K562 (cell line): ENCODE results near the gene BLTP3A. TPM values are rescaled to one million over a fixed set of nuclear protein-coding genes. Genes with fewer than 3 reads are reported as not detected.

ENCODE experiments used
- ATAC-seq: fragments of 200-7000 bp; cut with Tn5 transposase; 3 replicates; pipeline ENCODE4 v1.9.1; 2020; ENCODE audit warnings: moderate library complexity
- BruUV-seq: library from RNA; stranded (reverse); fragments of 400-500 nt; replicated peaks from 2 replicates; lab custom pipeline; 2021; lab: Mats Ljungman, UMichigan
- CTCF ChIA-PET: fragments of 300-600 bp; formaldehyde crosslinking; extraction: SDS; loops from one replicate; lab custom pipeline; 2021; ENCODE audit warnings: low intra/inter-chr PET ratio; lab: Yijun Ruan, JAX
- POLR2A ChIA-PET: fragments of 300-600, 350-650 bp; sonication (Branson Sonifier 250); formaldehyde crosslinking; extraction: SDS; loops from one replicate; lab custom pipeline; 2021; ENCODE audit warnings: antibody characterized with exemption, inconsistent platforms; lab: Yijun Ruan, JAX
- DNase-seq, 4 experiments: peaks; one replicate each; pipeline versions ENCODE4 v3.0.0 to v3.0.0-alpha.2; 2011 to 2018; ENCODE audit warnings: low spot score in 3 of 4, mixed read lengths in 3 of 4; ENCODE audit errors: extremely low read depth in 1 of 4
- FAIRE-seq: peaks from 2 replicates; lab custom pipeline; 2011; peaks lifted over from hg19 to GRCh38; lab: Jason Lieb, UNC
- H2AFZ ChIP-seq: 2 replicates; pipeline ENCODE4 v1.6.0; 2011; ENCODE audit warnings: low read depth, low read length, control low read depth, inconsistent platforms
- H3K27ac ChIP-seq: fragments of 200-600 bp; 3 replicates; pipeline ENCODE4 v1.8.0; 2011; ENCODE audit warnings: low read depth, mild to moderate bottlenecking, control low read depth, inconsistent platforms, low read length, moderate library complexity, mixed read lengths; ENCODE audit errors: extremely low read depth
- H3K27me3 ChIP-seq, 2 experiments: fragments of 300-600 bp in 1 of 2; 2 replicates in 1 of 2; 3 replicates in 1 of 2; pipeline versions ENCODE4 v1.6.0 to v1.8.0; 2011; ENCODE audit warnings: inconsistent platforms in 2 of 2, low read length in 2 of 2, mild to moderate bottlenecking in 1 of 2, mixed read lengths in 1 of 2, moderate library complexity in 1 of 2; ENCODE audit not compliant: control insufficient read depth in 2 of 2, insufficient read depth in 2 of 2
- H3K36me3 ChIP-seq: fragments of 300-600 bp; 3 replicates; pipeline ENCODE4 v1.8.0; 2011; ENCODE audit warnings: mild to moderate bottlenecking, low read length, inconsistent platforms; ENCODE audit not compliant: control insufficient read depth, insufficient read depth
- H3K4me1 ChIP-seq, 2 experiments: fragments of 200-600 bp in 1 of 2; replicated peaks in 1 of 2; 2 replicates in 1 of 2; 3 replicates in 1 of 2; pipeline versions ENCODE4 v1.5.1 to v1.8.0; 2011; ENCODE audit warnings: inconsistent platforms in 2 of 2, low read length in 2 of 2, mild to moderate bottlenecking in 1 of 2, mixed read lengths in 1 of 2, moderate library complexity in 1 of 2; ENCODE audit not compliant: control insufficient read depth in 2 of 2, insufficient read depth in 2 of 2
- H3K4me2 ChIP-seq: 2 replicates; pipeline ENCODE4 v1.6.1; 2011; ENCODE audit warnings: low read length, control low read depth, inconsistent platforms, mixed read lengths; ENCODE audit not compliant: insufficient read depth
- H3K4me3 ChIP-seq: fragments of 200-600 bp; sonication (generic), shearing (Covaris generic); 2 replicates; pipeline ENCODE4 v1.5.1; 2016; ENCODE audit warnings: control low read depth, inconsistent platforms
- H3K79me2 ChIP-seq: fragments of 200-600 bp; 3 replicates; pipeline ENCODE4 v1.8.0; 2011; ENCODE audit warnings: low read length, inconsistent platforms; ENCODE audit not compliant: control insufficient read depth, insufficient read depth
- H3K9ac ChIP-seq, 2 experiments: 2 replicates each; pipeline versions ENCODE4 v1.6.0 to v1.6.1; 2011; ENCODE audit warnings: low read depth in 2 of 2, low read length in 2 of 2, control low read depth in 1 of 2, inconsistent platforms in 1 of 2, mild to moderate bottlenecking in 1 of 2, mixed read lengths in 1 of 2; ENCODE audit not compliant: insufficient read depth in 1 of 2
- H3K9me1 ChIP-seq: one replicate; pipeline ENCODE4 v1.6.0; 2011; ENCODE audit warnings: inconsistent platforms, mild to moderate bottlenecking, low read length, moderate library complexity; ENCODE audit not compliant: control insufficient read depth, insufficient read depth
- H3K9me3 ChIP-seq: replicated peaks from 2 replicates; pipeline ENCODE4 v1.5.1; 2011; ENCODE audit warnings: low read depth, low read length, inconsistent platforms; ENCODE audit not compliant: control insufficient read depth, insufficient read depth
- H4K20me1 ChIP-seq: replicated peaks from 2 replicates; pipeline ENCODE4 v1.6.1; 2011; ENCODE audit warnings: low read length, inconsistent platforms, mixed read lengths; ENCODE audit not compliant: control insufficient read depth, insufficient read depth
- BCOR ChIP-seq: fragments of 450-650 bp; IDR thresholded peaks from 2 replicates; pipeline ENCODE4 v1.6.1; 2016
- CHD4 ChIP-seq: fragments of 200-600 bp; sonication (generic); IDR thresholded peaks from 3 replicates; pipeline ENCODE4 v1.6.1; 2012; ENCODE audit warnings: low read depth, mild to moderate bottlenecking, mixed read lengths, low read length, inconsistent platforms; ENCODE audit not compliant: insufficient read depth, insufficient replicate concordance, poor library complexity, severe bottlenecking
- ETS2 ChIP-seq: IDR thresholded peaks from 2 replicates; pipeline ENCODE4 v1.6.1; 2016; ENCODE audit warnings: borderline replicate concordance, missing genetic modification characterization, mild to moderate bottlenecking, moderate library complexity, missing compliant biosample characterization; ENCODE audit not compliant: poor library complexity, severe bottlenecking
- HEY1 ChIP-seq: fragments of 250-450 bp; sonication (Bioruptor Pico); IDR thresholded peaks from 2 replicates; pipeline ENCODE4 v1.5.0; 2020; ENCODE audit warnings: mild to moderate bottlenecking, moderate library complexity, borderline replicate concordance
- KDM1A ChIP-seq, 2 experiments: fragments of 450-650 bp; IDR thresholded peaks; 2 replicates each; pipeline ENCODE4 v1.6.1; 2016; ENCODE audit warnings: mild to moderate bottlenecking in 2 of 2
- L3MBTL2 ChIP-seq: fragments of 450-650 bp; IDR thresholded peaks from 2 replicates; pipeline ENCODE4 v1.6.1; 2016; ENCODE audit warnings: mild to moderate bottlenecking, moderate library complexity
- POLR2G ChIP-seq: fragments of 200-400 bp; formaldehyde crosslinking; IDR thresholded peaks from 2 replicates; pipeline ENCODE4 v1.6.1; 2017; ENCODE audit warnings: low read depth, mild to moderate bottlenecking, antibody characterized with exemption, low read length, moderate library complexity
- RBM25 ChIP-seq: fragments of 200-400 bp; formaldehyde crosslinking; IDR thresholded peaks from 2 replicates; pipeline ENCODE4 v1.6.1; 2018; ENCODE audit warnings: low read length, low read depth, moderate library complexity; ENCODE audit not compliant: severe bottlenecking
- TCF15 ChIP-seq: fragments of 250-450 bp; sonication (Bioruptor Pico); IDR thresholded peaks from 2 replicates; pipeline ENCODE4 v1.8.0; 2022; ENCODE audit warnings: moderate library complexity, mild to moderate bottlenecking, inconsistent platforms
- TCFL5 ChIP-seq: fragments of 250-450 bp; sonication (Bioruptor Pico); conservative IDR thresholded peaks from 2 replicates; pipeline ENCODE4 v1.6.1; 2021; ENCODE audit warnings: mild to moderate bottlenecking, moderate library complexity, matching md5 sums
- VEZF1 ChIP-seq: fragments of 200-800 bp; sonication (Bioruptor generic); IDR thresholded peaks from 2 replicates; pipeline ENCODE4 v1.6.1; 2017; ENCODE audit warnings: missing genetic modification characterization, missing compliant biosample characterization
- ZNF146 ChIP-seq: IDR thresholded peaks from one replicate; pipeline ENCODE4 v1.6.1; 2018; ENCODE audit warnings: missing compliant biosample characterization; ENCODE audit not compliant: unreplicated experiment
- ZNF655 ChIP-seq: fragments of 250-450 bp; sonication (Bioruptor Pico); IDR thresholded peaks from 2 replicates; pipeline ENCODE4 v1.5.0; 2021
- ZSCAN29 ChIP-seq: fragments of 450-650 bp; IDR thresholded peaks from 2 replicates; pipeline ENCODE4 v1.6.1; 2017
- WGBS: fragments of 100-300 bp; shearing (Covaris generic); methylation state at CpG from one replicate; pipeline ENCODE4 v1.1.6; 2016; ENCODE audit warnings: low coverage, mixed read lengths; ENCODE audit not compliant: insufficient coverage; ENCODE audit errors: missing lambda C conversion rate; 5-methylcytosine and 5-hydroxymethylcytosine counted together
- in situ Hi-C: fragments of 300-500 bp; cut with MboI; formaldehyde crosslinking; loops from 4 replicates; pipeline ENCODE4 v1.15.0; 2018; ENCODE audit warnings: inconsistent platforms, mixed read lengths
- intact Hi-C: fragments of 100-400 bp; cut with micrococcal nuclease; formaldehyde crosslinking; loops from 2 replicates; pipeline ENCODE4 v1.14.2; 2022
- polyA plus RNA-seq, 8 experiments: library from polyadenylated mRNA; depleted of rRNA in 4 of 8; stranded (reverse) in 5 of 8; unstranded in 3 of 8; fragments of >200 nt; fragmentation: Nextera tagmentation in 2 of 8; fragmentation: Illumina TruSeq in 1 of 8; extraction: Ambion mirVana in 2 of 8; extraction: Trizol in 1 of 8; gene quantifications; 2 replicates each; pipeline versions ENCODE4 v1.2.1 to v1.2.3, GENCODE V29; 2011 to 2014; ENCODE audit warnings: inconsistent platforms in 1 of 8, missing spikeins in 1 of 8
- total RNA-seq, 7 experiments: library from RNA; depleted of rRNA in 6 of 7; stranded (reverse); fragments of >200 nt in 6 of 7; fragmentation: Illumina TruSeq in 2 of 7; extraction: Trizol in 2 of 7; gene quantifications; 2 replicates each; pipeline versions ENCODE4 v1.2.1 to v1.2.3, GENCODE V29; 2011 to 2021; ENCODE audit warnings: low replicate concordance in 1 of 7

Gene BLTP3A
- total and polyA plus RNA-seq, 9 of the 15 experiments (the other 6 are each of a cell fraction or from before 2014, with no cell fraction given), result 7.5 to 34.6 (median 15.5) TPM

- DNase-seq (no peak), FAIRE-seq (no peak), ATAC-seq (no peak)
- Histone ChIP-seq H3K9me1 (no peaks in the 10 kb centered on the region), H3K27me3 (no peaks in the 10 kb centered on the region), H3K4me3 (no peak overlapping the region), H3K79me2 (peaks cover 12% of the 10 kb centered on the region), H3K9me3 (no peaks in the 10 kb centered on the region; the same call in 1 of the 2 replicates), H3K4me1 (peaks cover 2 to 11% of the 10 kb centered on the region in 2 experiments; a peak in 3 of 5 replicates), H3K27ac (no peak overlapping the region), H3K36me3 (no peaks in the 10 kb centered on the region; the same call in 2 of the 3 replicates), H4K20me1 (no peaks in the 10 kb centered on the region), H3K9ac (no peak overlapping the region), H3K4me2 (no peak overlapping the region), H2AFZ (no peak overlapping the region)
- ChIA-PET CTCF (no interaction called here), POLR2A (no interaction called here)
- no peak for TF ChIP-seq ZSCAN29
- TF ChIP-seq RBM25, result peak; percentile 64
- peak; percentile 26; the same call in 1 of the 2 replicates for TF ChIP-seq BCOR
- TF ChIP-seq ZNF655 (CRISPR knock-in tag), result no peak
- no peak for TF ChIP-seq L3MBTL2
- TF ChIP-seq ETS2 (tag), result no peak
- no peak for TF ChIP-seq TCFL5 (CRISPR knock-in tag)
- no peak for TF ChIP-seq HEY1 (CRISPR knock-in tag)
- TF ChIP-seq POLR2G, result no peak
- peak; percentile 76 for TF ChIP-seq ZNF146
- TF ChIP-seq CHD4, result no peak
- no peak for TF ChIP-seq TCF15 (CRISPR knock-in tag)
- peak; percentile 11 to 36; a peak in 1 of 4 replicates for TF ChIP-seq KDM1A (IDR thresholded peaks at IDR 0.05)
- TF ChIP-seq VEZF1 (CRISPR knock-in tag), result no peak
- in situ Hi-C loops, result no loop called here
- intact Hi-C loops, result no loop called here
- no TSS peak for BruUV-seq
- WGBS, result 79% methylated on average over 5 of the region's 5 CpGs
Measured at GRCh38 chr6:34788111-34788510, 3.8 kb upstream of the BLTP3A start.
